T-helper 1 cell (primary cell): ENCODE results near the gene ZNF772.

Source experiments
- DNase-seq, 5 donors: peaks; one replicate each; pipeline ENCODE4 v3.0.0-alpha.2; 2012 to 2020

ZNF772 gene

GRCh38 chr19:57435062-57435978 lies 42.0 kb downstream of the ZNF772 start, which contains the start of gene ZNF749:
ZNF749 (plus strand) TSS chr19:57435325; CDS start chr19:57435579, 254 bp downstream.
- DNase-seq = peak; percentile 89 to 97 (median 96)

- DNase-seq = no peak
Measured at GRCh38 chr19:57434386-57435061, 42.8 kb downstream of the ZNF772 start.

- no peak for DNase-seq
Measured at GRCh38 chr19:57421037-57421436, 56.3 kb downstream of the ZNF772 start.

GRCh38 chr19:57419439-57419838 lies 57.9 kb downstream of the ZNF772 start:
- no peak for DNase-seq
